SU-DHL-6 (cell line): ENCODE measurements around the gene KCNQ1OT1.

Experiments used
- H2AFZ ChIP-seq: fragments of 200-600 bp; sonication (generic); 2 replicates; pipeline ENCODE4 v1.6.1; 2014; ENCODE audit warnings: low read depth, mild to moderate bottlenecking, moderate library complexity, mixed read lengths, antibody characterized with exemption, low read length; ENCODE audit not compliant: severe bottlenecking
- H3F3A ChIP-seq: fragments of 200-600 bp; shearing (Covaris generic); 2 replicates; pipeline ENCODE4 v1.6.0; 2016; ENCODE audit warnings: antibody characterized with exemption, mild to moderate bottlenecking; ENCODE audit not compliant: insufficient read depth
- H3K27ac ChIP-seq: fragments of 200-600 bp; sonication (generic); 2 replicates; pipeline ENCODE4 v1.5.1; 2016; ENCODE audit warnings: low read depth, mild to moderate bottlenecking, low read length, moderate library complexity, mixed read lengths
- H3K27me3 ChIP-seq: fragments of 200-600 bp; sonication (generic), shearing (Covaris generic); 2 replicates; pipeline ENCODE4 v1.6.0; 2014; ENCODE audit warnings: mild to moderate bottlenecking, low read length
- H3K36me3 ChIP-seq: fragments of 200-600 bp; sonication (generic); 2 replicates; pipeline ENCODE4 v1.6.1; 2014; ENCODE audit warnings: mild to moderate bottlenecking, low read length, mixed read lengths
- H3K4me2 ChIP-seq: fragments of 300-600, 200-600 bp; shearing (Covaris generic), sonication (generic); 2 replicates; pipeline ENCODE4 v1.6.0; 2014; ENCODE audit warnings: low read length, low read depth, mild to moderate bottlenecking; ENCODE audit not compliant: poor library complexity, severe bottlenecking
- H3K4me3 ChIP-seq: fragments of 200-600 bp; sonication (generic); 2 replicates; pipeline ENCODE4 v1.5.1; 2014; ENCODE audit warnings: antibody characterized with exemption, low read length, mild to moderate bottlenecking, mixed read lengths; ENCODE audit not compliant: insufficient read depth, poor library complexity, severe bottlenecking
- H3K79me2 ChIP-seq: fragments of 200-600 bp; sonication (generic); 2 replicates; pipeline ENCODE4 v1.6.1; 2014; ENCODE audit warnings: mild to moderate bottlenecking, low read length, moderate library complexity; ENCODE audit not compliant: insufficient read depth
- H3K9ac ChIP-seq: fragments of 200-600 bp; sonication (generic); 2 replicates; pipeline ENCODE4 v1.7.0; 2014; ENCODE audit warnings: mild to moderate bottlenecking, low read length
- H3K9me2 ChIP-seq: fragments of 200-600 bp; sonication (generic); replicated peaks from 2 replicates; pipeline ENCODE4 v1.6.1; 2014; ENCODE audit warnings: low read length; ENCODE audit not compliant: insufficient read depth
- H3K9me3 ChIP-seq: fragments of 200-600 bp; sonication (generic); 2 replicates; pipeline ENCODE4 v1.6.1; 2014; ENCODE audit warnings: low read length, mixed read lengths; ENCODE audit not compliant: insufficient read depth
- H4K20me1 ChIP-seq: fragments of 200-600 bp; sonication (generic); 2 replicates; pipeline ENCODE4 v1.6.1; 2014; ENCODE audit warnings: low read depth, mild to moderate bottlenecking, antibody characterized with exemption, low read length, moderate library complexity, mixed read lengths
- EZH2phosphoT487 ChIP-seq: fragments of 200-600 bp; sonication (generic), shearing (Covaris generic); conservative IDR thresholded peaks from 2 replicates; pipeline ENCODE4 v1.6.1; 2018; ENCODE audit warnings: mild to moderate bottlenecking, antibody characterized with exemption, low read length, moderate library complexity, mixed read lengths
- TF ChIP-seq, protein P1 (sequence below): fragments of 200-600 bp; sonication (generic); IDR thresholded peaks from one replicate; pipeline ENCODE4 v1.5.1; 2017; ENCODE audit warnings: antibody characterized with exemption, mild to moderate bottlenecking, low read length, moderate library complexity; ENCODE audit not compliant: insufficient read depth, poor library complexity, severe bottlenecking

The KCNQ1OT1 gene

DNA sequence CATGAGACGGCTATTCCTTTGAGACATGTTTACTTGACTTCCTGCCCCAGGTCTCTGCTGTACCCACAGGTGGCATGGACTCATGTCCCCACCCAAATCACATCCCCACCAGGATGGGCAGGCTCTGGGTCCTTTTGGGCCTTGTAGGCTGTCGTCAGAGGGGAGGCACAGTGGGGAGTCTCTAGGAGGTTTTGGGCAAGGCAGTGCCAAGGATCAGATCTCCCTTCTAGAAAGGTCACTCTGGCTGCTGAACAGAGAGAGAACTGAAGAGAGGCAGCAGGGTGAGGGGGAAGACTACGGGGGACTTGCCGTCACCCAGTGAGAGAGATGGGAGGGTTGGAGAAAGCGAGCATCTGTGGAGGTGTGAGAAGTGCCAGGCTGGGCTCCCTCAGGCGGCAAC lies 4.6 kb upstream of the KCNQ1OT1 start:
- H3K9me3 ChIP-seq, result no peaks in the 10 kb centered on the region
- no peaks in the 10 kb centered on the region for H3F3A ChIP-seq
- no peak overlapping the region for H3K4me2 ChIP-seq
- H3K9ac ChIP-seq, result no peak overlapping the region
- H3K4me3 ChIP-seq, result no peak overlapping the region
- H3K79me2 ChIP-seq, result no peaks in the 10 kb centered on the region
- TF ChIP-seq EZH2phosphoT487, result no peak
- TF ChIP-seq, protein P1, sequence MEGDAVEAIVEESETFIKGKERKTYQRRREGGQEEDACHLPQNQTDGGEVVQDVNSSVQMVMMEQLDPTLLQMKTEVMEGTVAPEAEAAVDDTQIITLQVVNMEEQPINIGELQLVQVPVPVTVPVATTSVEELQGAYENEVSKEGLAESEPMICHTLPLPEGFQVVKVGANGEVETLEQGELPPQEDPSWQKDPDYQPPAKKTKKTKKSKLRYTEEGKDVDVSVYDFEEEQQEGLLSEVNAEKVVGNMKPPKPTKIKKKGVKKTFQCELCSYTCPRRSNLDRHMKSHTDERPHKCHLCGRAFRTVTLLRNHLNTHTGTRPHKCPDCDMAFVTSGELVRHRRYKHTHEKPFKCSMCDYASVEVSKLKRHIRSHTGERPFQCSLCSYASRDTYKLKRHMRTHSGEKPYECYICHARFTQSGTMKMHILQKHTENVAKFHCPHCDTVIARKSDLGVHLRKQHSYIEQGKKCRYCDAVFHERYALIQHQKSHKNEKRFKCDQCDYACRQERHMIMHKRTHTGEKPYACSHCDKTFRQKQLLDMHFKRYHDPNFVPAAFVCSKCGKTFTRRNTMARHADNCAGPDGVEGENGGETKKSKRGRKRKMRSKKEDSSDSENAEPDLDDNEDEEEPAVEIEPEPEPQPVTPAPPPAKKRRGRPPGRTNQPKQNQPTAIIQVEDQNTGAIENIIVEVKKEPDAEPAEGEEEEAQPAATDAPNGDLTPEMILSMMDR, result no peak
- no peak overlapping the region for H3K27ac ChIP-seq
- H3K36me3 ChIP-seq, result no peaks in the 10 kb centered on the region
- H3K27me3 ChIP-seq, result no peaks in the 10 kb centered on the region
- no peaks in the 10 kb centered on the region for H4K20me1 ChIP-seq
- H3K9me2 ChIP-seq, result no peaks in the 10 kb centered on the region
- H2AFZ ChIP-seq, result no peak overlapping the region

DNA sequence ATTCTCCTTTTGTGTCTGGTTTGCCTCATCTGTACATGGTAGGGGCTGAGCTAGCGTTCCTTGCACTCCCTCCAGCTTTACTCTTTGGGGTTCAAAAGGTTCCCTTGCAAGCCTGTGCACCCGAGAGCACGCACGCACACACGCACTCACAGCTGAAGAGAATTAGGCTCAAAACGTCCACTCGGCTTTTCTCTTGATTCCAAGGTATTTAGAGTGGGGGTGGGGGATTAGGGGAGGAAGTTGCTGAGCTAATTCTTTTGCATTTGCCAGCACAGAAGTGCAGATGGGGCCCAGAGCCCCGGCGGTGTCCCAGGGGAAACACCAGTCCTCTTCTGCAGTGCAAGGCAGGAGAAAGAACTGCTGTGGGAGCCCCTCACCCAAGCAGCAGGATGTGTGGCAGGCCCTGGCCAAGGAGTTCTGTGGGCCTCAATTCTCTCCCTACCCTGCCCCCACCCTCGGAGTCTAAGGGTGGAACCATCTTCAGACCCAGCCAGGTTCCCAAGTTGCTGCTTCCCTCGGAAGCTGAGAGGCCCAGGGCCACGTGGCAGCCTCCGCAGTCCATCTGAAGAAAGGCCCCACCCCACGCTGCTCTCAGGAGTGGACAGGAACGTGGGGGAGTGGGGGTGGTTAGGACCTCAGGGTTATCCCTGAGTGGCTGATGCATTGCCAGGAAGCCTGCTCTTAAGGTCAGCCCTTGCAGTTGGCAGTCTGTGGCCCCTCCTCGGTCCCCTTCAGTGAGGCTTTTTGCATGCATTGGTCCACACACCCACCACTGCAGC lies 3.8 kb upstream of the KCNQ1OT1 start:
- H3K27ac ChIP-seq, result no peak overlapping the region
- no peak overlapping the region for H3K4me2 ChIP-seq
- TF ChIP-seq, protein P1, result no peak
- TF ChIP-seq EZH2phosphoT487, result no peak
- no peaks in the 10 kb centered on the region for H3K27me3 ChIP-seq
- no peaks in the 10 kb centered on the region for H3K36me3 ChIP-seq
- H2AFZ ChIP-seq, result no peak overlapping the region
- H3F3A ChIP-seq, result no peaks in the 10 kb centered on the region
- H3K9me2 ChIP-seq, result no peaks in the 10 kb centered on the region
- no peak overlapping the region for H3K9ac ChIP-seq
- no peaks in the 10 kb centered on the region for H3K9me3 ChIP-seq
- H3K4me3 ChIP-seq, result no peak overlapping the region
- no peaks in the 10 kb centered on the region for H4K20me1 ChIP-seq
- H3K79me2 ChIP-seq, result no peaks in the 10 kb centered on the region

- H3K9ac ChIP-seq, result no peak overlapping the region
- H2AFZ ChIP-seq, result no peak overlapping the region
- no peak overlapping the region for H3K4me2 ChIP-seq
- no peaks in the 10 kb centered on the region for H3K79me2 ChIP-seq
- H4K20me1 ChIP-seq, result no peaks in the 10 kb centered on the region
- no peaks in the 10 kb centered on the region for H3F3A ChIP-seq
- H3K9me3 ChIP-seq, result no peaks in the 10 kb centered on the region
- H3K27ac ChIP-seq, result no peak overlapping the region
- no peaks in the 10 kb centered on the region for H3K9me2 ChIP-seq
- no peak overlapping the region for H3K4me3 ChIP-seq
- no peak for TF ChIP-seq EZH2phosphoT487
- TF ChIP-seq, protein P1, result no peak
- no peaks in the 10 kb centered on the region for H3K27me3 ChIP-seq
- no peaks in the 10 kb centered on the region for H3K36me3 ChIP-seq
Observed at GRCh38 chr11:2702771-2703362, 3.1 kb upstream of the KCNQ1OT1 start.
